ENCODE measurements around the gene TNFAIP3. TPM values are rescaled to one million over a fixed set of nuclear protein-coding genes. Genes with fewer than 3 reads are reported as not detected.

TNFAIP3 gene
- total and polyA plus RNA-seq, 2 donors (not counting 1 experiment from before 2014, with no cell fraction given) = 7.8 to 23.5 TPM

DNA sequence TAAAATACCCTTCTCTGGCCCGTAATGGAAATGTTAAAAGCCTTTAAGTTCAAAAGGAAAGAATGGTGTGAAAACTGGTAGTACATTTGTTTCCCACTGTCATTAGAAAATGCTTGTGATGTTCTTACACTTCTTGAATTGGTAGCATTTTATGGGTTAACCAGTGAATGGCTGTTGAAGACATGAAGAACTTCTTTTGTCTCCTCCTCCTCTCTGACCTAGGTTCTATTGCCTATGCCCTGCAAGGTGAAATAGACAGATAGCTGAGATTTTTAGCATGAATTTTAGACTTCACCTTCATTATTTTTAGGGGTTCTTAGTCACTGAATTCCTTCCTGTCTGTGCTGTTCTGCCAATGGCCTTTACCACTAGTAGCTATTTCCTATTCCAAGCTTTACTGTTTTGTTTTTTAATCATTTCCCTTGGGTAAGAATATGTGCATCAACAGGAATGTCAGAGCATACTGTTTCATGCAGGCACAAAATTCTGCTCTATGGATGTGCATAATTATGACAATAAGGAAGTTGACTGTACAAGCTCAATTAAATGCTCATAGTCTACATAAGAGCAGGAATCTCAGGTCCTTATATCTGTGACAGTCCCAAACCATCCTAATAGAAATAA is 4.9 kb downstream of the TNFAIP3 start:
- H3K79me2 ChIP-seq (ENCODE audit: control insufficient read depth, insufficient read depth, low read length) = peaks cover 59% of the 10 kb centered on the region
- H3K4me3 ChIP-seq (replicated peaks in 1 of 4; ENCODE audit: control extremely low read depth in 1 of 4, insufficient read depth in 1 of 4, low read depth in 3 of 4, low read length in 4 of 4) = peak overlapping the region in 1 of 4 experiments; percentile 92
- no peak overlapping the region for H2AFZ ChIP-seq (ENCODE audit: low read length)
- no peak overlapping the region for H3K9ac ChIP-seq (ENCODE audit: insufficient read depth, low read length)
- peaks cover 13% of the 10 kb centered on the region for H3K4me1 ChIP-seq (ENCODE audit: control insufficient read depth, extremely low read depth, insufficient read depth, low read length)
- H3K27ac ChIP-seq (ENCODE audit: insufficient read depth, low read length) = no peak overlapping the region
- no peaks in the 10 kb centered on the region for H4K20me1 ChIP-seq (ENCODE audit: control insufficient read depth, extremely low read depth, insufficient read depth, low read length)
- no peaks in the 10 kb centered on the region for H3K9me3 ChIP-seq (ENCODE audit: control insufficient read depth, insufficient read depth, low read depth, low read length)
- H3K27me3 ChIP-seq (ENCODE audit: control insufficient read depth, insufficient read depth, low read length) = no peaks in the 10 kb centered on the region
- TF ChIP-seq, protein P1, sequence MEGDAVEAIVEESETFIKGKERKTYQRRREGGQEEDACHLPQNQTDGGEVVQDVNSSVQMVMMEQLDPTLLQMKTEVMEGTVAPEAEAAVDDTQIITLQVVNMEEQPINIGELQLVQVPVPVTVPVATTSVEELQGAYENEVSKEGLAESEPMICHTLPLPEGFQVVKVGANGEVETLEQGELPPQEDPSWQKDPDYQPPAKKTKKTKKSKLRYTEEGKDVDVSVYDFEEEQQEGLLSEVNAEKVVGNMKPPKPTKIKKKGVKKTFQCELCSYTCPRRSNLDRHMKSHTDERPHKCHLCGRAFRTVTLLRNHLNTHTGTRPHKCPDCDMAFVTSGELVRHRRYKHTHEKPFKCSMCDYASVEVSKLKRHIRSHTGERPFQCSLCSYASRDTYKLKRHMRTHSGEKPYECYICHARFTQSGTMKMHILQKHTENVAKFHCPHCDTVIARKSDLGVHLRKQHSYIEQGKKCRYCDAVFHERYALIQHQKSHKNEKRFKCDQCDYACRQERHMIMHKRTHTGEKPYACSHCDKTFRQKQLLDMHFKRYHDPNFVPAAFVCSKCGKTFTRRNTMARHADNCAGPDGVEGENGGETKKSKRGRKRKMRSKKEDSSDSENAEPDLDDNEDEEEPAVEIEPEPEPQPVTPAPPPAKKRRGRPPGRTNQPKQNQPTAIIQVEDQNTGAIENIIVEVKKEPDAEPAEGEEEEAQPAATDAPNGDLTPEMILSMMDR (conservative IDR thresholded peaks at IDR 0.05 in 1 of 2, IDR thresholded peaks at IDR 0.05 in 1 of 2; ENCODE audit: low read depth in 1 of 2, low read length in 2 of 2) = no peak
- TF ChIP-seq EZH2 (IDR thresholded peaks at IDR 0.05; ENCODE audit: low read length, missing control alignments) = no peak
- peak overlapping the region; percentile 55 for H3K4me2 ChIP-seq (ENCODE audit: extremely low read depth, insufficient read depth, low read length)
- peak in 1 of 2 donors; percentile 57 for DNase-seq (ENCODE audit: low read depth in 2 of 2)
- H3K36me3 ChIP-seq (ENCODE audit: control insufficient read depth, insufficient read depth, low read length) = peaks cover 7% of the 10 kb centered on the region

DNA sequence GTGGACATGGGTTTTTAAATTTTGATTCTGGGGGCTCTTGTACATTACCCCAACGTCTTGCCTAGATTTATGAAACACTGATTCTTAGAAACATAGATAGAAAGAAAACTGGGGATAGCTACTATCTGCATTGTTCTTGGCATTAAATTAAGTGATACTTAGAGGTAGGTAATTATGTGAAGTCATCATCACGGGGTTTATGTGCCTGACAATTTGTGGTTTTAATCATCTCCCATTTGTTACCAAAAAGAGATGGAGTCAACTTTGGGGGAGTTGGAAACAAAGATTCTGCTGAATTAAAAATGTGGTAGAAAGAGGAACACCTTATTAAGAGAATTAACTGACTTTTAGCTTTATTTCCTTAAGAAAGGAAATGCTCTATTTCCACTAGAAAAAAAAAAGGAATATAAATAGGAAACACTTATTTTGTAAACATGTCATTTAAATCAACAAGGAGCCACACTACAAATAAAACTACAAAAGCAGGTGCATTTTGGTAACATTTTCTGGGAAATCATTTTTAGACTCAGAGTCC is 5.6 kb downstream of the TNFAIP3 start:
- H3K79me2 ChIP-seq (ENCODE audit: control insufficient read depth, insufficient read depth, low read length) = peaks cover 56% of the 10 kb centered on the region
- H3K27ac ChIP-seq (ENCODE audit: insufficient read depth, low read length) = no peak overlapping the region
- TF ChIP-seq EZH2 (IDR thresholded peaks at IDR 0.05; ENCODE audit: low read length, missing control alignments) = no peak
- TF ChIP-seq, protein P1 (conservative IDR thresholded peaks at IDR 0.05 in 1 of 2, IDR thresholded peaks at IDR 0.05 in 1 of 2; ENCODE audit: low read depth in 1 of 2, low read length in 2 of 2) = no peak
- peak overlapping the region in 3 of 4 experiments; percentile 4 to 92 (median 58) for H3K4me3 ChIP-seq (replicated peaks in 1 of 4; ENCODE audit: control extremely low read depth in 1 of 4, insufficient read depth in 1 of 4, low read depth in 3 of 4, low read length in 4 of 4)
- H2AFZ ChIP-seq (ENCODE audit: low read length) = no peak overlapping the region
- H4K20me1 ChIP-seq (ENCODE audit: control insufficient read depth, extremely low read depth, insufficient read depth, low read length) = no peaks in the 10 kb centered on the region
- peak overlapping the region; percentile 6 for H3K4me2 ChIP-seq (ENCODE audit: extremely low read depth, insufficient read depth, low read length)
- no peaks in the 10 kb centered on the region for H3K27me3 ChIP-seq (ENCODE audit: control insufficient read depth, insufficient read depth, low read length)
- H3K9me3 ChIP-seq (ENCODE audit: control insufficient read depth, insufficient read depth, low read depth, low read length) = no peaks in the 10 kb centered on the region
- no peak for DNase-seq (ENCODE audit: low read depth in 2 of 2)
- peaks cover 8% of the 10 kb centered on the region for H3K36me3 ChIP-seq (ENCODE audit: control insufficient read depth, insufficient read depth, low read length)
- H3K9ac ChIP-seq (ENCODE audit: insufficient read depth, low read length) = no peak overlapping the region
- peaks cover 13% of the 10 kb centered on the region for H3K4me1 ChIP-seq (ENCODE audit: control insufficient read depth, extremely low read depth, insufficient read depth, low read length)

DNA sequence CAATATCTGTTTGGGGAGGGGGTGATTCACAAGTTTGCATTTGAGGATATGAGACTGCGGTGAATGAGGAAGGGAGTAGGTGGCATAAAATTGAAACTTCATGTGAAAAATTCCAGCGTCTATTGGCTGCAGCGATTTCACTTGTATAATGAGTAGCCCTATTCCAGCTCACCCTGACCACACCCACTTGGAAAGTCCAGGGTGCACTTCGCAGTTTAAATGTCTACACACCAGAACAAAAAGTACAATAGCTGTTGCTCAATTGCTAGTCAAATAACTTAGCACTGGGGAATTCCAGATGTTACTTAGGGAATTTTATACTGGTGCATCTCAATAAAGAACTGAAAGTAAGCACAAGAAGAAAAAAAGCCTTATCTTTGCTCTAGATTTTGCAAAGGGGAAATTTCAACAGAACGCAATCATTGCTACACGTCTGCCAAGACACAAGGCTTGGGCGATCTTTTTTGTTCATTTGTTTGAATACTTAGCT is 6.3 kb downstream of the TNFAIP3 start:
- peaks cover 9% of the 10 kb centered on the region for H3K36me3 ChIP-seq (ENCODE audit: control insufficient read depth, insufficient read depth, low read length)
- H4K20me1 ChIP-seq (ENCODE audit: control insufficient read depth, extremely low read depth, insufficient read depth, low read length) = no peaks in the 10 kb centered on the region
- no peaks in the 10 kb centered on the region for H3K27me3 ChIP-seq (ENCODE audit: control insufficient read depth, insufficient read depth, low read length)
- no peaks in the 10 kb centered on the region for H3K9me3 ChIP-seq (ENCODE audit: control insufficient read depth, insufficient read depth, low read depth, low read length)
- H3K27ac ChIP-seq (ENCODE audit: insufficient read depth, low read length) = no peak overlapping the region
- H3K4me1 ChIP-seq (ENCODE audit: control insufficient read depth, extremely low read depth, insufficient read depth, low read length) = peaks cover 13% of the 10 kb centered on the region
- DNase-seq (ENCODE audit: low read depth in 2 of 2) = peak; percentile 86 to 96
- TF ChIP-seq, protein P1 (conservative IDR thresholded peaks at IDR 0.05 in 1 of 2, IDR thresholded peaks at IDR 0.05 in 1 of 2; ENCODE audit: low read depth in 1 of 2, low read length in 2 of 2) = no peak
- TF ChIP-seq EZH2 (IDR thresholded peaks at IDR 0.05; ENCODE audit: low read length, missing control alignments) = no peak
- H3K79me2 ChIP-seq (ENCODE audit: control insufficient read depth, insufficient read depth, low read length) = peaks cover 50% of the 10 kb centered on the region
- H3K4me2 ChIP-seq (ENCODE audit: extremely low read depth, insufficient read depth, low read length) = peak overlapping the region; percentile 44
- no peak overlapping the region for H3K9ac ChIP-seq (ENCODE audit: insufficient read depth, low read length)
- H2AFZ ChIP-seq (ENCODE audit: low read length) = no peak overlapping the region
- H3K4me3 ChIP-seq (replicated peaks in 1 of 4; ENCODE audit: control extremely low read depth in 1 of 4, insufficient read depth in 1 of 4, low read depth in 3 of 4, low read length in 4 of 4) = peak overlapping the region in 3 of 4 experiments; percentile 3 to 58 (median 38)
